MM.1S (cell line): ENCODE results near the gene TSPAN33.

Experiments used
- DNase-seq: peaks from one replicate; pipeline ENCODE4 v3.0.0-alpha.2; 2015
- H2AFZ ChIP-seq: fragments of 300-600 bp; sonication (generic); 2 replicates; pipeline ENCODE4 v1.6.0; 2016; ENCODE audit warnings: antibody characterized with exemption, low read length
- H3F3A ChIP-seq: fragments of 300-600 bp; sonication (generic); 2 replicates; pipeline ENCODE4 v1.6.1; 2016; ENCODE audit warnings: mild to moderate bottlenecking, antibody characterized with exemption, low read length, moderate library complexity, mixed read lengths; ENCODE audit not compliant: insufficient read depth
- H3K27ac ChIP-seq: fragments of 300-600 bp; sonication (generic); 2 replicates; pipeline ENCODE4 v1.5.1; 2016; ENCODE audit warnings: mild to moderate bottlenecking, low read length
- H3K27me3 ChIP-seq: fragments of 300-600 bp; sonication (generic); replicated peaks from 2 replicates; pipeline ENCODE4 v1.6.0; 2016; ENCODE audit warnings: low read length; ENCODE audit not compliant: insufficient read depth
- H3K36me3 ChIP-seq: fragments of 300-600 bp; sonication (generic); replicated peaks from 2 replicates; pipeline ENCODE4 v1.6.1; 2016; ENCODE audit warnings: mild to moderate bottlenecking, low read length, mixed read lengths; ENCODE audit not compliant: insufficient read depth
- H3K4me1 ChIP-seq: fragments of 300-600 bp; sonication (generic); 2 replicates; pipeline ENCODE4 v1.6.1; 2016; ENCODE audit warnings: low read length, mixed read lengths
- H3K4me2 ChIP-seq: fragments of 300-600 bp; sonication (generic); 2 replicates; pipeline ENCODE4 v1.6.0; 2016; ENCODE audit warnings: low read depth, low read length
- H3K4me3 ChIP-seq: fragments of 300-600 bp; sonication (generic); 2 replicates; pipeline ENCODE4 v1.5.1; 2016; ENCODE audit warnings: low read length, mixed read lengths
- H3K79me2 ChIP-seq: fragments of 300-600 bp; sonication (generic); 2 replicates; pipeline ENCODE4 v1.6.1; 2016; ENCODE audit warnings: mixed run types, low read length, mixed read lengths
- H3K9ac ChIP-seq: fragments of 300-600 bp; sonication (generic); 2 replicates; pipeline ENCODE4 v1.6.1; 2016; ENCODE audit warnings: low read length, mixed read lengths
- H3K9me2 ChIP-seq: fragments of 300-600 bp; sonication (generic); replicated peaks from 2 replicates; pipeline ENCODE4 v1.6.1; 2016; ENCODE audit warnings: mild to moderate bottlenecking, low read length, mixed read lengths; ENCODE audit not compliant: insufficient read depth
- H3K9me3 ChIP-seq: fragments of 300-600 bp; sonication (generic); replicated peaks from 2 replicates; pipeline ENCODE4 v1.6.1; 2016; ENCODE audit warnings: mild to moderate bottlenecking, low read length, mixed read lengths; ENCODE audit not compliant: insufficient read depth
- H4K20me1 ChIP-seq: fragments of 300-600 bp; sonication (generic); 2 replicates; pipeline ENCODE4 v1.6.1; 2016; ENCODE audit warnings: mild to moderate bottlenecking, low read length, moderate library complexity, mixed read lengths; ENCODE audit not compliant: insufficient read depth
- CTCF ChIP-seq: fragments of 300-600 bp; sonication (generic); IDR thresholded peaks from 2 replicates; pipeline ENCODE4 v1.5.1; 2016; ENCODE audit warnings: antibody characterized with exemption, low read length, mixed read lengths
- EZH2 ChIP-seq: fragments of 300-600 bp; sonication (generic); optimal IDR thresholded peaks from 2 replicates; pipeline ENCODE3; 2017; ENCODE audit warnings: low read depth, mild to moderate bottlenecking, antibody characterized with exemption, low read length, mixed read lengths
- EZH2phosphoT487 ChIP-seq: fragments of 300-600 bp; sonication (generic); IDR thresholded peaks from 2 replicates; pipeline ENCODE4 v1.6.1; 2018; ENCODE audit warnings: antibody characterized with exemption, low read length

TSPAN33 gene

GRCh38 chr7:129122078-129122750 is 22.3 kb upstream of the TSPAN33 start:
- Histone ChIP-seq H3K79me2 (no peaks in the 10 kb centered on the region), H3K9me2 (no peaks in the 10 kb centered on the region), H3K36me3 (no peaks in the 10 kb centered on the region), H3K9ac (peak overlapping the region; percentile 71), H3K4me1 (peaks cover 41% of the 10 kb centered on the region), H3K4me2 (peak overlapping the region; percentile 89), H3K27ac (peak overlapping the region; percentile 95), H3K27me3 (no peaks in the 10 kb centered on the region), H4K20me1 (no peaks in the 10 kb centered on the region), H3K9me3 (no peaks in the 10 kb centered on the region; the same call in 1 of the 2 replicates), H2AFZ (peak overlapping the region; percentile 66), H3F3A (peaks cover 40% of the 10 kb centered on the region), H3K4me3 (peak overlapping the region; percentile 38)
- DNase-seq, result peak; percentile 83
- TF ChIP-seq CTCF, result no peak
- TF ChIP-seq EZH2phosphoT487, result no peak
- no peak for TF ChIP-seq EZH2

- Histone ChIP-seq H3K4me1 (peaks cover 41% of the 10 kb centered on the region), H3K9me2 (no peaks in the 10 kb centered on the region), H4K20me1 (no peaks in the 10 kb centered on the region), H3K27me3 (no peaks in the 10 kb centered on the region), H3K36me3 (no peaks in the 10 kb centered on the region), H2AFZ (peak overlapping the region; percentile 66), H3K9ac (peak overlapping the region; percentile 71), H3K9me3 (no peaks in the 10 kb centered on the region; the same call in 1 of the 2 replicates), H3K4me3 (peak overlapping the region; percentile 38), H3K27ac (peak overlapping the region; percentile 95), H3K79me2 (no peaks in the 10 kb centered on the region), H3K4me2 (peak overlapping the region; percentile 89), H3F3A (peaks cover 40% of the 10 kb centered on the region)
- TF ChIP-seq EZH2phosphoT487 (no peak), EZH2 (no peak), CTCF (no peak)
- DNase-seq, result peak; percentile 95
These were observed 21.6 kb upstream of the TSPAN33 start for GRCh38 chr7:129122751-129123509.

- Histone ChIP-seq H3K79me2 (no peaks in the 10 kb centered on the region), H3K9ac (peak overlapping the region; percentile 71), H3K4me1 (peaks cover 41% of the 10 kb centered on the region), H3K4me2 (peak overlapping the region; percentile 89), H4K20me1 (no peaks in the 10 kb centered on the region), H3K36me3 (no peaks in the 10 kb centered on the region), H3K9me2 (no peaks in the 10 kb centered on the region), H3K27ac (peak overlapping the region; percentile 95), H2AFZ (peak overlapping the region; percentile 66), H3F3A (peaks cover 40% of the 10 kb centered on the region), H3K9me3 (no peaks in the 10 kb centered on the region; the same call in 1 of the 2 replicates), H3K4me3 (peak overlapping the region; percentile 38), H3K27me3 (no peaks in the 10 kb centered on the region)
- TF ChIP-seq EZH2phosphoT487 (no peak), EZH2 (no peak), CTCF (no peak)
- DNase-seq, result no peak
These were observed 21.0 kb upstream of the TSPAN33 start for GRCh38 chr7:129123510-129123857.
